Smooth muscle cell of the brain vasculature (primary cell): ENCODE data around the gene SLC45A3.

Experiments used
- DNase-seq: peaks from one replicate; pipeline ENCODE4 v3.0.0-alpha.2; 2012; ENCODE audit warnings: low read depth, low spot score

The SLC45A3 gene

GRCh38 chr1:205668951-205669340, 11.4 kb downstream of the SLC45A3 start:
- no peak for DNase-seq

DNA sequence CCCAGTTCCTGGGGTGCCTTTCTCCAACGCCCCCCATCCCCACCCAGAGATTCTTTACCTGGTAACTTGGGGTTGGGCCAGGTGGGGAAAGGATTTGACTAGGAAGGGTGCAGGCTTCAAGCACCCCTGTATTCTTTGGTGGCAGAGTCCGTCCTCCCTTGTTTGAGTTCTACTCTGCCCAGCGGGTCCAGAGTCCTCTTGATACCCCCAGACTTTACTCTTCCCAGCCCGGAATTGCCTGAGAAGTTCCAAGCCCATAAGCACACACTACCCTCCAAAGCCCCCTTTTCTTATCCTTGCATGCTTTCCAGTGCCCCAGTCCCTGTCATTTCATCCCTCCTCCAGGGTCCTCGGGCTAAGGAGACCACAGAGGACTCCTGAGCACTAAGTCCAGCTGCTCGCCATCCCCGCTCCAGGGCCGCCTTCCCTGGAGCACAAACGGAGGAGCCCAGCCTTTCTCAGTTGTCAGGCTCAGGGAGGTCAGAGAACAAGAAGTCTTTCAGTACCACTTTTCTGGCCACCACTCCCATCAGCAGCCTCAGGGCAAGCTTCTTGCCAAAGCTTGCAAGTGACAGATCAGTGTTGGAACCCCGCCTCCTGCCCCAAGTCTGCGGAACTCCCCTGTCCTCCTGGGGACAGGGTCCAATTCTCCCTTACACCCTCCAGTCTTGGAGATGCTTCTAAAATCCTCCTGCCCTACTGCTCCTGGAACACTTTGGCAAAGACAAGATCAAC, 12.2 kb downstream of the SLC45A3 start:
- no peak for DNase-seq

GRCh38 chr1:205666372-205667166, 13.7 kb downstream of the SLC45A3 start:
- DNase-seq: no peak

DNA sequence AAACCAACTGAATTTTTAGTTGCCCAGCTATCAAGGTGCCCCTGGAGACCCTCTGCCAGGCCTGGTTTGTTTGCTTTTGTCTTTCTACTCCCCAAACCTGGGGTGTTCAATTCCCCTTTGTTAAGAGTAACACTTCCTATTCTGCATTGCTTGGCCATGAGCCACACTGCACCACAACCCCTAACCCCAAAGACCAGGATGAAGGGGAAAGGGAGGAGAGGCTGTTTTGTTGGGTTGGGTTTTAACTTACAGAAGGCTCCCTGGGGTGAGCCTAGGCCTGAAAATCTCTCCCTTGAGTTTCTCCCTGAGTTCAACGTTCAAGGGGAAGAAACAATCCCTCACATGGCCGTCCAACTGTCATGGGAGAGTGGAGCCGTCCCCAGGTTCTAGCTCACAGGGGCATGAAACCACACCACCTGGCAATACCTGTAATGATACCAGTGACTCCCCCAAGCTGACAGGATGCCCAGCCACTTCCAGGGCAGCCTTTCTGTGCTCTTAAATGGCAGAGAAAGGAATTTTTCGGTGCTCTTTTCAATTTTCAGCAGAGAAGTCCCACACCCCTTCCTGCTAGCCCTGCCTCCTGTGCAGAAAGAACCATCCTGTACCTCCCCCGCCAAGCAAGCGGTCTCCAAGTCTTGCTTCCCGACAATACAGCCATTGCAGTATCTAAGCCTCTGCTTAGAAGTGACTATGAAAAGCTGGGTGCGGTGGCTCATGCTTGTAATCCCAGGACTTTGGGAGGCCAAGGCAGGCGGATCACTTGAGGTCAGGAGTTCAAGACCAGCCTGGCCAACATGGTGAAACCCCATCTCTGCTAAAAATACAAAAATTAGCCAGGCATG, 14.9 kb downstream of the SLC45A3 start:
- DNase-seq: no peak

- no peak for DNase-seq
Measured at GRCh38 chr1:205664399-205665017, 15.8 kb downstream of the SLC45A3 start.

- no peak for DNase-seq
Measured at GRCh38 chr1:205663286-205663936, 16.9 kb downstream of the SLC45A3 start.

DNA sequence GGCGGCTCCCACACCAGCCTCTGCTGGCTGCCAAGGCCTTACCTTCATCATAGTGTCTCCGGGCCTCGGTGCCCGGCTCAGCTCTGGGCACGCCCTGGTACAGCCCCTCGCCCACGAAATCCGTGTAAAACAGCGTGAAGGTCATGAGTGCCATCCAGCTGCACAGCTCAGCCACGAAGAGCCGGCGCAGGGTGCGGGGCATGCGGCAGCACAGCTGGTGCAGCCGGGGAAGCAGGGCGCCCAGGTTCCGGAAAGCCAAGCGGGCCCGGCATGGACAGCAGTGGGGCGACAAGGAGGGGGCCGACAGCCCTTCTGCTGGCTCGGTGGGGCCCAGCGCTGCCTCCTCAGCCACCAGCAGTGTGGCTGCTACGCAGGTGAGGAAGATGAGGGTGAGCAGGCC, 17.5 kb downstream of the SLC45A3 start:
- DNase-seq: no peak

GRCh38 chr1:205662135-205662738, 18.1 kb downstream of the SLC45A3 start:
- DNase-seq: no peak

- DNase-seq: no peak
Measured at GRCh38 chr1:205661429-205662134, 18.7 kb downstream of the SLC45A3 start.

- no peak for DNase-seq
Measured at GRCh38 chr1:205660361-205660760, 19.9 kb downstream of the SLC45A3 start.

GRCh38 chr1:205658943-205659581, 21.2 kb downstream of the SLC45A3 start:
- DNase-seq: no peak

DNA sequence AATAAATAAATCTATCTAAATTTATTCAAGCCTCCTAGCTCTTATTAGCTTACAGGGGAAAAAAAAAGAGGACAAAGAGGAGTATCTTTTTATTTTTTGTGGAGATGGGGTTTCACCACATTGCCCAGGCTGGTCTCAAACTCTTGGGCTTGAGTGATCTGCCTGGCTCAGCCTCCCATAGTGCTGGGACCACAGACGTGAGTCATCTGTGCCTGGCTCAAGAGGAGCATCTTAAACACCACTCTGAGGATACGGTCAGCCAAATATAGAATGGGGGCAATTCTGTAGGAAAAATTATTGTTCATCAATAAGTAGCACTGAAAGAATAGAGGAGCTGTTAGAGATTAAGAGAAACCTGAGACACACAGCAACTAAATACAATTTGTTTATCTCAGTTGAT, 24.1 kb downstream of the SLC45A3 start:
- no peak for DNase-seq

DNA sequence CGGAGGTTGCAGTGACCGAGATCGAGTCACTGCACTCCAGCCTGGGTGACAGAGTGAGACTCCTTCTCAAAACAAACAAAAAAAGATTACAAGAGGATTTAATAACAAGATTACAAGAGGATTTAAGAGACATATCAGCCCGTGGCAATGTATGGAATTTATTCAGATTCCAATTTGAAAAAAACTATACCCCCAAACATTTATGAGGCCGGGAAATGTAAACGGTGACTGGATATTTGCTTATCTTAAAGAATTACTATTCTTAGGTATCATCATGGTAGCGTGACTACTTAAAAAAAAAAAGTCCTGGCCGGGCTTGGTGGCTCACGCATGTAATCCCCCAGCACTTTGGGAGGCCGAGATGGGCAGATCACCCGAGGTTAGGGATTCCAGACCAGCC, 27.3 kb downstream of the SLC45A3 start:
- DNase-seq: no peak

- DNase-seq: no peak
Measured at GRCh38 chr1:205650241-205650640, 30.1 kb downstream of the SLC45A3 start.

DNA sequence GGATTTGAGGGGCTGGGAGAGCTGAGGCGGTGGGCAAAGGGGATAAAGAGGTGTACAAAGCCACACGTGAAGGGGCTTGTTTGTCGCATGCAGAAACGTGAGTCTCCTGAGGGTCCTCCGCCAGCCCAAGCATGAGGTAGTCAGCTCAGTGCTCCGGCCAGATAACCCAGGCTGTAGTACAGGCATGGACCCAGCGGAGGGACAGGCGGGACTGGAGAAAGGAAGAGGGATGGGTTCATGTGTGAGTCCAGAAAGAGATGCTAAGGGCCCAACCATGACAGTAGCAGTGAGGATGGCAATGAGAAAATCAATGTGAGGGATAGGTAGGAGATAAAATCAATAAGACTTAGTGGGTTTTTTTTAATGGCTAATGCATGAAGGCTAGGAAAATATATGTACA, 34.8 kb downstream of the SLC45A3 start:
- DNase-seq: no peak

DNA sequence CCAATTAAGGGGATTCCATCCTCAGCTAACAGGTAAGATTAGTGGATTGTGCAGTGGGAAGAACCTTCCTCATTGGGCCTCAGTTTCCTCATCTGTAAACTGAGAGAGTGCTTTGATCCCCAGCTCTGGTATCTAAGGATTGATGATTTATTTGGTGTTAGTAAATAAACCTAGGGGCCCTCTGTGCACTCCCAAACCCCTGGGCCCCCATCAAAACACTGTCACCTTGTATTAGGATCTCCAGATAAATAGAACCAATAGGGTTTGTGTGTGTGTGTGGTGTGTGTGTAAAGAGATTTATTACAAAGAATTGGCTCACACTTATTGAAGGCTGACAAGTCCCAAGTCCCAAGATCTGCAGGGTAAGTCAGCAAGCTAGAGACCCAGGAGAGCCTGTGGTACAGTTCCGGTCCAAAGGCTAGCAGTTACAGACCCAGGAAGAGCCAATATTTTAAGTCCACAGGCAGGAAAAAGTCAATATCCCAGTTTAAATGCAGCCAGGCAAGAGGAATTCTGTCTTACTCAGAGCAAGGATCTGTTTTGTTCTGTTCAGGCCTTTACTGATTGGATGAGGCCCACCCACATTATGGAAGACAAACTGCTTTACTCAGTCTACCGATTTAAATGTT, 37.5 kb downstream of the SLC45A3 start:
- DNase-seq: no peak

- DNase-seq: no peak
Measured at GRCh38 chr1:205639567-205639966, 40.7 kb downstream of the SLC45A3 start.

- DNase-seq: no peak
Measured at GRCh38 chr1:205637854-205638468, 42.3 kb downstream of the SLC45A3 start.

DNA sequence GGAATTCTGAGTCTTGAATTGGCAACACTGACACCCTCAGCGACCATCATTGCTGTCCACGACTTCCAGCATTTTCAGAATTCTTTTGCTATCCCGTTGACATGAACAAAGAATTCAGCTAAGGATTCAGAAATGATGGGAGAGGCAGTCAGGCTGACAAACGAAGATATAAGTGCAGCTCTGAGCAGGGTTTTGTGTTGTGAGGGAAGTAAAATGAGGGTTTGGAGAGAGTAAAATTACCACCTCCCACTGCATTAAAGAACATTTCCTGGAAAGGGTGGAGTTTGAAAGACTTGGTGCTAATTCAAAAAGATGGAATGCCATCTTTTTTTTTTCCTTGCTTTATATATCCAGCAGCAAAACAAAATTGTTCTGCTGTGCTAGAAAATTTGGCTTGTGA, 43.6 kb downstream of the SLC45A3 start:
- no peak for DNase-seq
